ENCODE results near the gene FNDC11.

Gene FNDC11

GRCh38 chr20:63530788-63531160, 23.2 kb upstream of the FNDC11 start:
- Histone ChIP-seq H3K27ac (no peak overlapping the region), H3K9ac (ENCODE audit: insufficient read length) (no peak overlapping the region), H3K4me3 (no peak overlapping the region), H3K36me3 (ENCODE audit: insufficient read depth, low read length) (no peaks in the 10 kb centered on the region), H3K9me3 (ENCODE audit: low read depth, low read length) (no peaks in the 10 kb centered on the region)
- TF ChIP-seq FOXP2 (optimal IDR thresholded peaks at IDR 0.05; ENCODE audit: control extremely low read depth, extremely low read length, insufficient read depth), result no peak
- TF ChIP-seq POLR2AphosphoS5 (IDR thresholded peaks at IDR 0.05; ENCODE audit: borderline replicate concordance, low read depth, low read length), result no peak
- no peak for TF ChIP-seq EZH2 (IDR thresholded peaks at IDR 0.05)
- no peak for DNase-seq (ENCODE audit: low read depth, low spot score)

GRCh38 chr20:63531686-63532448, 22.1 kb upstream of the FNDC11 start:
- Histone ChIP-seq H3K9ac (ENCODE audit: insufficient read length) (no peak overlapping the region), H3K4me3 (no peak overlapping the region), H3K27ac (no peak overlapping the region), H3K9me3 (ENCODE audit: low read depth, low read length) (no peaks in the 10 kb centered on the region), H3K36me3 (ENCODE audit: insufficient read depth, low read length) (no peaks in the 10 kb centered on the region)
- TF ChIP-seq FOXP2 (optimal IDR thresholded peaks at IDR 0.05; ENCODE audit: control extremely low read depth, extremely low read length, insufficient read depth), result no peak
- TF ChIP-seq POLR2AphosphoS5 (IDR thresholded peaks at IDR 0.05; ENCODE audit: borderline replicate concordance, low read depth, low read length), result no peak
- no peak for TF ChIP-seq EZH2 (IDR thresholded peaks at IDR 0.05)
- no peak for DNase-seq (ENCODE audit: low read depth, low spot score)

GRCh38 chr20:63532449-63532971, 21.4 kb upstream of the FNDC11 start:
- no peak for TF ChIP-seq FOXP2 (optimal IDR thresholded peaks at IDR 0.05; ENCODE audit: control extremely low read depth, extremely low read length, insufficient read depth)
- DNase-seq (ENCODE audit: low read depth, low spot score), result no peak

GRCh38 chr20:63533388-63533787, 20.6 kb upstream of the FNDC11 start:
- Histone ChIP-seq H3K36me3 (ENCODE audit: insufficient read depth, low read length) (no peaks in the 10 kb centered on the region), H3K4me3 (no peak overlapping the region), H3K9ac (ENCODE audit: insufficient read length) (no peak overlapping the region), H3K27ac (no peak overlapping the region), H3K9me3 (ENCODE audit: low read depth, low read length) (no peaks in the 10 kb centered on the region)
- DNase-seq (ENCODE audit: low read depth, low spot score), result no peak
- no peak for TF ChIP-seq EZH2 (IDR thresholded peaks at IDR 0.05)

More at GRCh38 chr20:63532449-63532971, 21.4 kb upstream of the FNDC11 start:
- H3K9me3 ChIP-seq (ENCODE audit: low read depth, low read length), result no peaks in the 10 kb centered on the region
- H3K4me3 ChIP-seq, result no peak overlapping the region
- H3K27ac ChIP-seq, result no peak overlapping the region
- H3K36me3 ChIP-seq (ENCODE audit: insufficient read depth, low read length), result no peaks in the 10 kb centered on the region
- H3K9ac ChIP-seq (ENCODE audit: insufficient read length), result no peak overlapping the region

- DNase-seq (ENCODE audit: low read depth, low spot score), result no peak
Measured at GRCh38 chr20:63533871-63534393, 20.0 kb upstream of the FNDC11 start.

GRCh38 chr20:63534427-63534830, 19.5 kb upstream of the FNDC11 start:
- Histone ChIP-seq H3K27ac (no peak overlapping the region), H3K4me3 (no peak overlapping the region)
- no peak for TF ChIP-seq EZH2 (IDR thresholded peaks at IDR 0.05)
- TF ChIP-seq FOXP2 (optimal IDR thresholded peaks at IDR 0.05; ENCODE audit: control extremely low read depth, extremely low read length, insufficient read depth), result no peak
- no peak for TF ChIP-seq POLR2AphosphoS5 (IDR thresholded peaks at IDR 0.05; ENCODE audit: borderline replicate concordance, low read depth, low read length)

More at GRCh38 chr20:63533871-63534393, 20.0 kb upstream of the FNDC11 start:
- H3K4me3 ChIP-seq, result no peak overlapping the region
- TF ChIP-seq FOXP2 (optimal IDR thresholded peaks at IDR 0.05; ENCODE audit: control extremely low read depth, extremely low read length, insufficient read depth), result no peak
- no peak for TF ChIP-seq EZH2 (IDR thresholded peaks at IDR 0.05)
- TF ChIP-seq POLR2AphosphoS5 (IDR thresholded peaks at IDR 0.05; ENCODE audit: borderline replicate concordance, low read depth, low read length), result no peak
- H3K9ac ChIP-seq (ENCODE audit: insufficient read length), result no peak overlapping the region
- no peaks in the 10 kb centered on the region for H3K36me3 ChIP-seq (ENCODE audit: insufficient read depth, low read length)
- no peak overlapping the region for H3K27ac ChIP-seq
- H3K9me3 ChIP-seq (ENCODE audit: low read depth, low read length), result no peaks in the 10 kb centered on the region

GRCh38 chr20:63534831-63535651, 18.9 kb upstream of the FNDC11 start:
- H3K9me3 ChIP-seq (ENCODE audit: low read depth, low read length), result no peaks in the 10 kb centered on the region
- H3K4me3 ChIP-seq, result no peak overlapping the region
- H3K9ac ChIP-seq (ENCODE audit: insufficient read length), result no peak overlapping the region
- no peak overlapping the region for H3K27ac ChIP-seq
- DNase-seq (ENCODE audit: low read depth, low spot score), result no peak
- TF ChIP-seq FOXP2 (optimal IDR thresholded peaks at IDR 0.05; ENCODE audit: control extremely low read depth, extremely low read length, insufficient read depth), result no peak
- TF ChIP-seq EZH2 (IDR thresholded peaks at IDR 0.05), result no peak
- no peak for TF ChIP-seq POLR2AphosphoS5 (IDR thresholded peaks at IDR 0.05; ENCODE audit: borderline replicate concordance, low read depth, low read length)
- no peaks in the 10 kb centered on the region for H3K36me3 ChIP-seq (ENCODE audit: insufficient read depth, low read length)

More at GRCh38 chr20:63534427-63534830, 19.5 kb upstream of the FNDC11 start:
- Histone ChIP-seq H3K9me3 (ENCODE audit: low read depth, low read length) (no peaks in the 10 kb centered on the region), H3K36me3 (ENCODE audit: insufficient read depth, low read length) (no peaks in the 10 kb centered on the region), H3K9ac (ENCODE audit: insufficient read length) (no peak overlapping the region)
- DNase-seq (ENCODE audit: low read depth, low spot score), result no peak

GRCh38 chr20:63536241-63536977, 17.6 kb upstream of the FNDC11 start:
- Histone ChIP-seq H3K27ac (no peak overlapping the region), H3K9me3 (ENCODE audit: low read depth, low read length) (no peaks in the 10 kb centered on the region), H3K36me3 (ENCODE audit: insufficient read depth, low read length) (no peaks in the 10 kb centered on the region), H3K4me3 (no peak overlapping the region), H3K9ac (ENCODE audit: insufficient read length) (no peak overlapping the region)
- TF ChIP-seq POLR2AphosphoS5 (IDR thresholded peaks at IDR 0.05; ENCODE audit: borderline replicate concordance, low read depth, low read length) (no peak), FOXP2 (optimal IDR thresholded peaks at IDR 0.05; ENCODE audit: control extremely low read depth, extremely low read length, insufficient read depth) (no peak), EZH2 (IDR thresholded peaks at IDR 0.05) (no peak)
- DNase-seq (ENCODE audit: low read depth, low spot score), result no peak

All from SK-N-MC (cell line).